ENCODE data around the gene SUMO4. TPM values are rescaled to one million over a fixed set of nuclear protein-coding genes. Genes with fewer than 3 reads are reported as not detected.

Gene SUMO4
- total and polyA plus RNA-seq, 9 of the 15 experiments (the other 6 are each of a cell fraction or from before 2014, with no cell fraction given), result 0.20 to 1.9 (median 0.50) TPM; not detected in 2

DNA sequence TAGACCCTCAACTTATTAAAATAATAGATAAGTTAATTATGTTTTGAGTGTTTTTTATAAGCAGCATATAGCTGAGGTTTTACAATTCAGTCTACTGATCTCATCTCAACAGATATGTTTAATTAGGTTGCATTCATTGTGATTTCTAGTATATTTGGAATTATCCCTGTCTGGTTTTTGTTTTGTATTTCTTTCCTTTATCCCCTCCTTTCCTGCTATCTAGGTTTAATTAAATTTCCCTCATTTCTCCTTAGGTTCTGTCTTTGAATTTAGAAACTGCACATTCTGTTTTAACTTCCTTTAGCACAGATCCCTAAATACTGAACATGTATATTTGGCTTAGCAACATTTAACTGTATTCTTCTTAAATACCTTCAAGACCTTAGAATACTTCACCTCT is 4.9 kb upstream of the SUMO4 start:
- Histone ChIP-seq H3K9me3 (replicated peaks; ENCODE audit: control insufficient read depth, insufficient read depth, low read depth, low read length) (no peaks in the 10 kb centered on the region), H3K4me1 (replicated peaks in 1 of 2; ENCODE audit: control insufficient read depth in 2 of 2, insufficient read depth in 2 of 2, low read length in 2 of 2) (no peaks in the 10 kb centered on the region), H3K9me1 (ENCODE audit: control insufficient read depth, insufficient read depth, low read length) (no peaks in the 10 kb centered on the region), H3K79me2 (ENCODE audit: control insufficient read depth, insufficient read depth, low read length) (peaks cover 2% of the 10 kb centered on the region; the same call in 1 of the 3 replicates), H4K20me1 (replicated peaks; ENCODE audit: control insufficient read depth, insufficient read depth, low read length) (no peaks in the 10 kb centered on the region), H3K36me3 (ENCODE audit: control insufficient read depth, insufficient read depth, low read length) (peaks cover 21% of the 10 kb centered on the region; the same call in 2 of the 3 replicates), H3K27ac (ENCODE audit: extremely low read depth, low read depth, low read length) (no peak overlapping the region), H2AFZ (ENCODE audit: low read depth, low read length) (no peak overlapping the region), H3K4me2 (ENCODE audit: insufficient read depth, low read length) (no peak overlapping the region), H3K4me3 (no peak overlapping the region), H3K9ac (ENCODE audit: insufficient read depth in 1 of 2, low read depth in 2 of 2, low read length in 2 of 2) (no peak overlapping the region), H3K27me3 (ENCODE audit: control insufficient read depth in 2 of 2, insufficient read depth in 2 of 2, low read length in 2 of 2) (no peaks in the 10 kb centered on the region)
- intact Hi-C loops (cut with micrococcal nuclease), result no loop called here
- ATAC-seq (no peak), DNase-seq (ENCODE audit: extremely low read depth in 1 of 4, low spot score in 3 of 4) (no peak), FAIRE-seq (no peak)
- ChIA-PET CTCF (ENCODE audit: low intra/inter-chr PET ratio) (no interaction called here), POLR2A (no interaction called here)
- no TSS peak for BruUV-seq (replicated peaks)
- TF ChIP-seq, protein P1, sequence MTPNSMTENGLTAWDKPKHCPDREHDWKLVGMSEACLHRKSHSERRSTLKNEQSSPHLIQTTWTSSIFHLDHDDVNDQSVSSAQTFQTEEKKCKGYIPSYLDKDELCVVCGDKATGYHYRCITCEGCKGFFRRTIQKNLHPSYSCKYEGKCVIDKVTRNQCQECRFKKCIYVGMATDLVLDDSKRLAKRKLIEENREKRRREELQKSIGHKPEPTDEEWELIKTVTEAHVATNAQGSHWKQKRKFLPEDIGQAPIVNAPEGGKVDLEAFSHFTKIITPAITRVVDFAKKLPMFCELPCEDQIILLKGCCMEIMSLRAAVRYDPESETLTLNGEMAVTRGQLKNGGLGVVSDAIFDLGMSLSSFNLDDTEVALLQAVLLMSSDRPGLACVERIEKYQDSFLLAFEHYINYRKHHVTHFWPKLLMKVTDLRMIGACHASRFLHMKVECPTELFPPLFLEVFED (CRISPR knock-in tag; conservative IDR thresholded peaks at IDR 0.05), result no peak
- TF ChIP-seq FUS (optimal IDR thresholded peaks at IDR 0.05; ENCODE audit: low read depth, low read length) (no peak), TRIM28 (IDR thresholded peaks at IDR 0.05) (no peak), ZNF766 (CRISPR knock-in tag; conservative IDR thresholded peaks at IDR 0.05) (no peak), SETDB1 (IDR thresholded peaks at IDR 0.05; ENCODE audit: low read length) (no peak), EZH2 (IDR thresholded peaks at IDR 0.05; ENCODE audit: borderline replicate concordance, low read depth, low read length) (no peak), POU5F1 (IDR thresholded peaks at IDR 0.05; ENCODE audit: borderline replicate concordance, low read depth, low read length, partially characterized antibody) (no peak)
- in situ Hi-C loops (cut with MboI), result no loop called here

Measured in K562 (cell line).